ENCODE measurements around the gene SKOR1. TPM values are rescaled to one million over a fixed set of nuclear protein-coding genes. Genes with fewer than 3 reads are reported as not detected.

The SKOR1 gene
- total RNA-seq, 6 experiments from 2014 or later = 0.05 to 0.13 (median 0.09) TPM; not detected in 1

- Mint-ChIP-seq H3K4me3 (no peak overlapping the region), H3K27ac (no peak overlapping the region), H3K36me3 (ENCODE audit: low read depth) (no peaks in the 10 kb centered on the region), H3K9me3 (no peaks in the 10 kb centered on the region), H3K27me3 (ENCODE audit: insufficient read depth) (no peaks in the 10 kb centered on the region), H3K4me1 (ENCODE audit: low read depth) (no peaks in the 10 kb centered on the region)
- TF ChIP-seq CTCF (IDR thresholded peaks at IDR 0.05) = no peak
- DNase-seq = no peak
These were observed 21.1 kb upstream of the SKOR1 start for GRCh38 chr15:67803996-67804843.

- H3K4me3 Mint-ChIP-seq = no peak overlapping the region
- no peak for TF ChIP-seq CTCF (IDR thresholded peaks at IDR 0.05)
These were observed 20.2 kb upstream of the SKOR1 start for GRCh38 chr15:67805008-67805665.

GRCh38 chr15:67805666-67806516 is 19.4 kb upstream of the SKOR1 start:
- no peak for TF ChIP-seq CTCF (IDR thresholded peaks at IDR 0.05)

More at GRCh38 chr15:67805008-67805665, 20.2 kb upstream of the SKOR1 start:
- Mint-ChIP-seq H3K4me1 (ENCODE audit: low read depth) (no peaks in the 10 kb centered on the region), H3K36me3 (ENCODE audit: low read depth) (no peaks in the 10 kb centered on the region), H3K9me3 (no peaks in the 10 kb centered on the region), H3K27ac (no peak overlapping the region), H3K27me3 (ENCODE audit: insufficient read depth) (no peaks in the 10 kb centered on the region)
- DNase-seq = no peak

DNA sequence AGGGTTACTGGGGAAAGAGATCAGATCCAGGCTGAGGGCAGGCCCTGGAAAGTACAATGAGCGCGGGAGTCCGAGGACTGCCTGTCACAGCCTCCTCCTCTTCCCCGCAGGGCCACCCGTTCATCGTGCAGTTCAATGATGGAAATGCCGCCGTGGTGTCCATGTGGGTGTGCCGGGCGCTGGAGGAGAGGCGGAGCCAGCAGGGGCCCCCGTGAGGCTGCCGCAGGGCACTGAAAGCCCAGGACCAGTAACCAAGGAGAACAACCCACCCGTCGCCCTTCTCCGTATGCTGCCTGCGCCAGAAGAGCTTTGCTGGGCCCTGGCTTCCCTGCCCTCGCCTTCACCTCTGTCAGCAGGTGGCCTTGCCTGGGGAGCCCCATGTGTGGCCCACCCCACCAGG is 18.8 kb upstream of the SKOR1 start:
- Mint-ChIP-seq H3K27ac (no peak overlapping the region), H3K4me3 (no peak overlapping the region)
- TF ChIP-seq CTCF (IDR thresholded peaks at IDR 0.05) = no peak

More at GRCh38 chr15:67805666-67806516, 19.4 kb upstream of the SKOR1 start:
- Mint-ChIP-seq H3K27ac (no peak overlapping the region), H3K36me3 (ENCODE audit: low read depth) (no peaks in the 10 kb centered on the region), H3K9me3 (no peaks in the 10 kb centered on the region), H3K4me3 (no peak overlapping the region), H3K4me1 (ENCODE audit: low read depth) (no peaks in the 10 kb centered on the region), H3K27me3 (ENCODE audit: insufficient read depth) (no peaks in the 10 kb centered on the region)
- DNase-seq = no peak

DNA sequence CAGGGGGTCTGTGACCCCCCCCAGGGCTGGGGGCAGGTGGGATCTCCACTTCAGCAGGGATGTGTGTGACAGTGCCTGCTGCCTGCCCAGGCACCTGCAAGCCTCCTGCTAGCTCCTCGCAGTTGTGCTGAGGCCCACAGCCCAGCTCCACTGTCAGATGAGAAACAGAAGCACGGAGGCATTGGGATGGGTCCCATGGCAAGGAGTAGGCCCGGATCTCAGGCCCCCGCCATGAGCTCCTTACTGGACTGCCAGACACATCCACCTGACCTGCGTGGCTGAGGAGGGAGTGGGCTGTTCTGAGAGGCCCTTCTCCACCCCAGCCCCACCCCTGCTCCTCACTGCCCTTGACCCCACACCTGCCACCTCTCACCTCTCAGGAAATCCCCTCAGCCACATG is 18.2 kb upstream of the SKOR1 start:
- Mint-ChIP-seq H3K27ac (no peak overlapping the region), H3K4me1 (ENCODE audit: low read depth) (no peaks in the 10 kb centered on the region), H3K9me3 (no peaks in the 10 kb centered on the region), H3K4me3 (no peak overlapping the region), H3K27me3 (ENCODE audit: insufficient read depth) (no peaks in the 10 kb centered on the region), H3K36me3 (ENCODE audit: low read depth) (no peaks in the 10 kb centered on the region)
- DNase-seq = no peak
- no peak for TF ChIP-seq CTCF (IDR thresholded peaks at IDR 0.05)

More for the DNA sequence above, 18.8 kb upstream of the SKOR1 start:
- Mint-ChIP-seq H3K9me3 (no peaks in the 10 kb centered on the region), H3K36me3 (ENCODE audit: low read depth) (no peaks in the 10 kb centered on the region), H3K27me3 (ENCODE audit: insufficient read depth) (no peaks in the 10 kb centered on the region), H3K4me1 (ENCODE audit: low read depth) (no peaks in the 10 kb centered on the region)
- no peak for DNase-seq
